PC-9 (cell line): Measurements from ENCODE around the gene ASZ1.

ENCODE experiments used
- EZH2 ChIP-seq: fragments of 200-600 bp; sonication (generic); IDR thresholded peaks from 2 replicates; pipeline ENCODE4 v1.8.0; 2017; ENCODE audit warnings: antibody characterized with exemption, low read depth
- TF ChIP-seq, protein P1 (sequence below): fragments of 200-600 bp; sonication (generic); conservative IDR thresholded peaks from 2 replicates; pipeline ENCODE4 v1.6.1; 2017; ENCODE audit warnings: mixed run types, antibody characterized with exemption, mild to moderate bottlenecking, moderate library complexity

DNA sequence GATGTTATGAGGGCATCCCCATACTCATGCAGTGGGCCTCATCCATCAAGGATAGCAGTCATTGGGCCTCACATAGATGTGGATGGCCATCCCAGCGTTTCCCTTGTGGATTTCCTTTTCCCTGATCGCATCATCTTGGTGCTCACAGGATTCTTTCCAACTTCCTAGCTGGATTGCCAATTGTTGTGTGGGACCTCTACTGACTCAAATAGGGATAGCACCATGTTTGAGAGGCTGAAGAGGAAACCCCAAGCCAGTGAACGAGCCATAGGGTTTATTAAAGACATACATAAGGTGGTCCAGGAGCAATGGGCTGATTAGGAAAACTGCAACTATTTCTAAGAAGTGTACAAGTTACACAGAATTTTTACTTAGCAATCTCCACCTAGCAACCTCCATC is 21.8 kb downstream of the ASZ1 start:
- TF ChIP-seq, protein P1, sequence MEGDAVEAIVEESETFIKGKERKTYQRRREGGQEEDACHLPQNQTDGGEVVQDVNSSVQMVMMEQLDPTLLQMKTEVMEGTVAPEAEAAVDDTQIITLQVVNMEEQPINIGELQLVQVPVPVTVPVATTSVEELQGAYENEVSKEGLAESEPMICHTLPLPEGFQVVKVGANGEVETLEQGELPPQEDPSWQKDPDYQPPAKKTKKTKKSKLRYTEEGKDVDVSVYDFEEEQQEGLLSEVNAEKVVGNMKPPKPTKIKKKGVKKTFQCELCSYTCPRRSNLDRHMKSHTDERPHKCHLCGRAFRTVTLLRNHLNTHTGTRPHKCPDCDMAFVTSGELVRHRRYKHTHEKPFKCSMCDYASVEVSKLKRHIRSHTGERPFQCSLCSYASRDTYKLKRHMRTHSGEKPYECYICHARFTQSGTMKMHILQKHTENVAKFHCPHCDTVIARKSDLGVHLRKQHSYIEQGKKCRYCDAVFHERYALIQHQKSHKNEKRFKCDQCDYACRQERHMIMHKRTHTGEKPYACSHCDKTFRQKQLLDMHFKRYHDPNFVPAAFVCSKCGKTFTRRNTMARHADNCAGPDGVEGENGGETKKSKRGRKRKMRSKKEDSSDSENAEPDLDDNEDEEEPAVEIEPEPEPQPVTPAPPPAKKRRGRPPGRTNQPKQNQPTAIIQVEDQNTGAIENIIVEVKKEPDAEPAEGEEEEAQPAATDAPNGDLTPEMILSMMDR, result no peak
- no peak for TF ChIP-seq EZH2
